ENCODE results near the gene PRICKLE1.

- TF ChIP-seq BACH1 (IDR thresholded peaks at IDR 0.05; ENCODE audit: borderline replicate concordance) (no peak), REST (IDR thresholded peaks at IDR 0.05; ENCODE audit: low read depth, low read length) (no peak), CTCF (IDR thresholded peaks at IDR 0.05 in 2 of 3, conservative IDR thresholded peaks at IDR 0.05 in 1 of 3; ENCODE audit: control insufficient read depth in 2 of 3, extremely low read depth in 1 of 3, insufficient read depth in 1 of 3, low read depth in 3 of 3, low read length in 3 of 3) (no peak), PML (IDR thresholded peaks at IDR 0.05; ENCODE audit: low read length) (no peak), EP300 (IDR thresholded peaks at IDR 0.05; ENCODE audit: borderline replicate concordance in 1 of 2, control insufficient read depth in 1 of 2, low read depth in 2 of 2, low read length in 2 of 2) (no peak), EZH2 (IDR thresholded peaks at IDR 0.05; ENCODE audit: borderline replicate concordance, control insufficient read depth, low read depth, low read length) (no peak), CHD2 (IDR thresholded peaks at IDR 0.05; ENCODE audit: borderline replicate concordance, low read depth, low read length) (no peak), EGR1 (IDR thresholded peaks at IDR 0.05; ENCODE audit: borderline replicate concordance in 1 of 2, low read depth in 2 of 2, low read length in 2 of 2) (no peak), SKIL (IDR thresholded peaks at IDR 0.05; ENCODE audit: low read depth, poor library complexity, severe bottlenecking) (no peak), YY1 (IDR thresholded peaks at IDR 0.05; ENCODE audit: low read depth, low read length) (no peak), RFX5 (IDR thresholded peaks at IDR 0.05; ENCODE audit: low read depth, low read length) (no peak)
These were observed 146.7 kb downstream of the PRICKLE1 start for GRCh38 chr12:42442888-42443287.

Data from GM12878 (cell line).